ENCODE results near the gene TMEM176A. TPM values are rescaled to one million over a fixed set of nuclear protein-coding genes. Genes with fewer than 3 reads are reported as not detected.

Gene TMEM176A
- polyA plus RNA-seq, 1 donor (not counting 4 experiments of a cell fraction or from before 2014, with no cell fraction given): not detected

DNA sequence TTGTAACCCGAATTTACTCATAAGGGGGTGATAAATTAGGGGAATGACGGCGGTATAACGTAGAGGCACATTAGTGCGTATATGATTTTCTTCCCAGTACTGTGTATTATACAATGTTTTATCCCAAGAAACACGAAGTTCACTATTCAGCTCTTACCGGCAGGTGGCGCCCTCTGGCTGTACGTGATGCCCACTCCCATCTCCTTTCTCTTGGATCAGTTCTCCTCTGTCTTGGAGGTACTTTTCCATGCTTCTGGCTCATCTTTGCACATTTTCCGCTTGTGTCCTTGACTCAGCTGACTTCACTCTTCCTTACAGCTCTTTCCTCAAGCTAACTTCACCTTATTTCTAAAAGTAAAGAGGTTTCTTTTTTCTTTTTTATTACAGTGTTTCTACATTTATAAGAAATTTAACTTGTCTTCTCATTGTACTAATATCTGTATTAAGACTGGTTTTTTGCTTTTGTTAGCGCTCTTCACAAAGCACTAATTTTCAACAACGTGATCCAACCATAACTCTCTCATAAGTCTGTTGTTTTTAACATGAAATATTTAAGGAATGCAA, 21.7 kb upstream of the TMEM176A start:
- dilution Hi-C loops (cut with MboI; ENCODE audit: extremely low pct_ligation_motif_present, low sequenced_read_pairs): no loop called here
- Histone ChIP-seq H3K27ac (ENCODE audit: control insufficient read depth, insufficient read depth, low read length) (no peak overlapping the region), H3K4me1 (ENCODE audit: control insufficient read depth, extremely low read depth, insufficient read depth, low read length) (no peaks in the 10 kb centered on the region), H3K9ac (ENCODE audit: control insufficient read depth, extremely low read depth, insufficient read depth, low read length) (no peak overlapping the region), H3K4me3 (ENCODE audit: control insufficient read depth in 2 of 3, extremely low read depth in 1 of 3, insufficient read depth in 2 of 3, low read depth in 1 of 3, low read length in 3 of 3) (no peak overlapping the region), H3K27me3 (ENCODE audit: control insufficient read depth, extremely low read depth, insufficient read depth, low read length) (no peaks in the 10 kb centered on the region), H3K79me2 (ENCODE audit: control insufficient read depth, insufficient read depth, low read length) (no peaks in the 10 kb centered on the region), H2AFZ (ENCODE audit: control insufficient read depth, low read length) (no peak overlapping the region), H3K4me2 (ENCODE audit: control insufficient read depth, extremely low read depth, insufficient read depth, low read depth, low read length) (no peak overlapping the region), H3K9me3 (ENCODE audit: control insufficient read depth, low read depth, low read length) (no peaks in the 10 kb centered on the region), H3K9me1 (ENCODE audit: control insufficient read depth, extremely low read depth, insufficient read depth, low read length) (no peaks in the 10 kb centered on the region), H3K36me3 (ENCODE audit: control insufficient read depth in 2 of 2, extremely low read depth in 1 of 2, insufficient read depth in 2 of 2, low read length in 2 of 2) (no peaks in the 10 kb centered on the region), H4K20me1 (ENCODE audit: control insufficient read depth, extremely low read depth, insufficient read depth, low read length) (no peaks in the 10 kb centered on the region)
- TF ChIP-seq EZH2 (IDR thresholded peaks at IDR 0.05; ENCODE audit: low read length): no peak
- TF ChIP-seq, protein P1, sequence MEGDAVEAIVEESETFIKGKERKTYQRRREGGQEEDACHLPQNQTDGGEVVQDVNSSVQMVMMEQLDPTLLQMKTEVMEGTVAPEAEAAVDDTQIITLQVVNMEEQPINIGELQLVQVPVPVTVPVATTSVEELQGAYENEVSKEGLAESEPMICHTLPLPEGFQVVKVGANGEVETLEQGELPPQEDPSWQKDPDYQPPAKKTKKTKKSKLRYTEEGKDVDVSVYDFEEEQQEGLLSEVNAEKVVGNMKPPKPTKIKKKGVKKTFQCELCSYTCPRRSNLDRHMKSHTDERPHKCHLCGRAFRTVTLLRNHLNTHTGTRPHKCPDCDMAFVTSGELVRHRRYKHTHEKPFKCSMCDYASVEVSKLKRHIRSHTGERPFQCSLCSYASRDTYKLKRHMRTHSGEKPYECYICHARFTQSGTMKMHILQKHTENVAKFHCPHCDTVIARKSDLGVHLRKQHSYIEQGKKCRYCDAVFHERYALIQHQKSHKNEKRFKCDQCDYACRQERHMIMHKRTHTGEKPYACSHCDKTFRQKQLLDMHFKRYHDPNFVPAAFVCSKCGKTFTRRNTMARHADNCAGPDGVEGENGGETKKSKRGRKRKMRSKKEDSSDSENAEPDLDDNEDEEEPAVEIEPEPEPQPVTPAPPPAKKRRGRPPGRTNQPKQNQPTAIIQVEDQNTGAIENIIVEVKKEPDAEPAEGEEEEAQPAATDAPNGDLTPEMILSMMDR (optimal IDR thresholded peaks at IDR 0.05 in 1 of 3, IDR thresholded peaks at IDR 0.05 in 1 of 3, conservative IDR thresholded peaks at IDR 0.05 in 1 of 3; ENCODE audit: extremely low read depth in 1 of 3, insufficient read depth in 2 of 3, low read length in 3 of 3): peak; percentile 82 to 94 (median 86)
- DNase-seq (ENCODE audit: low read depth, low spot score) (no peak), FAIRE-seq (peak; percentile 72)

DNA sequence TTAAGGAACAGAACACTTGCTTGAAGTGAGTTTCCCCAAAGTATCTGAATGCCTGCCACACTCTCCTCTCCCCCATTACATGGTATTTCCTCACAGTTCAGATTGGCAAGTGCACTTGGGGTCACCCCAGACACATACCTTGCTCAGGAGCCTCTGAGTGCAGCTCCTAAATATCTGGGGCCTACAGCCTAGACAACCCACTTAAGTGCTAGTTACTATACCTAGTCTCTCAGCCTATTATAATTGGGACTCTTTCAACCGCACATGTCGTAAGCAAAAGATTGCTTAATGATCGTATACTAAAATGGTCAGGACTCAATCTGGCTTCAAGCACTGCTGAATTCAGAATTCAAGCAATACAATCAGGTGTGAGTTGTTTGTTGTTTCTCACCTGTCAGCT, 20.3 kb upstream of the TMEM176A start:
- Histone ChIP-seq H3K4me1 (ENCODE audit: control insufficient read depth, extremely low read depth, insufficient read depth, low read length) (no peaks in the 10 kb centered on the region), H3K27ac (ENCODE audit: control insufficient read depth, insufficient read depth, low read length) (no peak overlapping the region), H3K36me3 (ENCODE audit: control insufficient read depth in 2 of 2, extremely low read depth in 1 of 2, insufficient read depth in 2 of 2, low read length in 2 of 2) (no peaks in the 10 kb centered on the region), H3K4me2 (ENCODE audit: control insufficient read depth, extremely low read depth, insufficient read depth, low read depth, low read length) (no peak overlapping the region), H3K9ac (ENCODE audit: control insufficient read depth, extremely low read depth, insufficient read depth, low read length) (no peak overlapping the region), H3K9me3 (ENCODE audit: control insufficient read depth, low read depth, low read length) (no peaks in the 10 kb centered on the region), H3K9me1 (ENCODE audit: control insufficient read depth, extremely low read depth, insufficient read depth, low read length) (no peaks in the 10 kb centered on the region), H4K20me1 (ENCODE audit: control insufficient read depth, extremely low read depth, insufficient read depth, low read length) (no peaks in the 10 kb centered on the region), H3K27me3 (ENCODE audit: control insufficient read depth, extremely low read depth, insufficient read depth, low read length) (peaks cover 2% of the 10 kb centered on the region), H3K4me3 (ENCODE audit: control insufficient read depth in 2 of 3, extremely low read depth in 1 of 3, insufficient read depth in 2 of 3, low read depth in 1 of 3, low read length in 3 of 3) (no peak overlapping the region), H2AFZ (ENCODE audit: control insufficient read depth, low read length) (no peak overlapping the region), H3K79me2 (ENCODE audit: control insufficient read depth, insufficient read depth, low read length) (no peaks in the 10 kb centered on the region)
- dilution Hi-C loops (cut with MboI; ENCODE audit: extremely low pct_ligation_motif_present, low sequenced_read_pairs): no loop called here
- no peak for TF ChIP-seq EZH2 (IDR thresholded peaks at IDR 0.05; ENCODE audit: low read length)
- no peak for DNase-seq (ENCODE audit: low read depth, low spot score)
- FAIRE-seq: no peak

DNA sequence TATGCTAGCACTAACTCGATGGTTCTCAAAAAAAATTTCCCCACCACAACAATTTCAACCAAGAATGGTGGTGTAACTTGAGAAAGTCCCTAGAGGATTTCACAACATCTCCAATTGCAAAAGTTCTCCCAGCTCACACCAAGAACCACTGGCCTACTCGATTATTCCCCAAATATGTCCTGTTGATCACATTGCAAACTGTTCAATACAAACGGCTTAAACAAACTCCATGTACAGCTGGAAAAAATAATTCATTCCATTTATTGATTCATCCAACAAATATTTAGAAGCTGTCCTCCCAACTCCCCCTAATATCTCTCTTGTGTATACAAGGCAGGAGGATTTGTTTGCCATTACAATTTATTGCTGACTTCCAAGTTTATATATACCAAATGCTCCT, 19.5 kb upstream of the TMEM176A start:
- H3K4me2 ChIP-seq (ENCODE audit: control insufficient read depth, extremely low read depth, insufficient read depth, low read depth, low read length): no peak overlapping the region
- H3K27me3 ChIP-seq (ENCODE audit: control insufficient read depth, extremely low read depth, insufficient read depth, low read length): peaks cover 2% of the 10 kb centered on the region
- H3K36me3 ChIP-seq (ENCODE audit: control insufficient read depth in 2 of 2, extremely low read depth in 1 of 2, insufficient read depth in 2 of 2, low read length in 2 of 2): no peaks in the 10 kb centered on the region
- no peaks in the 10 kb centered on the region for H3K9me3 ChIP-seq (ENCODE audit: control insufficient read depth, low read depth, low read length)
- H3K4me1 ChIP-seq (ENCODE audit: control insufficient read depth, extremely low read depth, insufficient read depth, low read length): no peaks in the 10 kb centered on the region
- no peak overlapping the region for H2AFZ ChIP-seq (ENCODE audit: control insufficient read depth, low read length)
- no peak for FAIRE-seq
- TF ChIP-seq, protein P1 (optimal IDR thresholded peaks at IDR 0.05 in 1 of 3, IDR thresholded peaks at IDR 0.05 in 1 of 3, conservative IDR thresholded peaks at IDR 0.05 in 1 of 3; ENCODE audit: extremely low read depth in 1 of 3, insufficient read depth in 2 of 3, low read length in 3 of 3): no peak
- TF ChIP-seq EZH2 (IDR thresholded peaks at IDR 0.05; ENCODE audit: low read length): no peak
- dilution Hi-C loops (cut with MboI; ENCODE audit: extremely low pct_ligation_motif_present, low sequenced_read_pairs): no loop called here
- H3K9ac ChIP-seq (ENCODE audit: control insufficient read depth, extremely low read depth, insufficient read depth, low read length): no peak overlapping the region
- H4K20me1 ChIP-seq (ENCODE audit: control insufficient read depth, extremely low read depth, insufficient read depth, low read length): no peaks in the 10 kb centered on the region
- DNase-seq (ENCODE audit: low read depth, low spot score): no peak
- H3K79me2 ChIP-seq (ENCODE audit: control insufficient read depth, insufficient read depth, low read length): no peaks in the 10 kb centered on the region
- H3K4me3 ChIP-seq (ENCODE audit: control insufficient read depth in 2 of 3, extremely low read depth in 1 of 3, insufficient read depth in 2 of 3, low read depth in 1 of 3, low read length in 3 of 3): no peak overlapping the region
- H3K9me1 ChIP-seq (ENCODE audit: control insufficient read depth, extremely low read depth, insufficient read depth, low read length): no peaks in the 10 kb centered on the region
- H3K27ac ChIP-seq (ENCODE audit: control insufficient read depth, insufficient read depth, low read length): no peak overlapping the region

Measured in keratinocyte (primary cell).